ENCODE results near the gene FRY. TPM values are rescaled to one million over a fixed set of nuclear protein-coding genes. Genes with fewer than 3 reads are reported as not detected.
A peak's percentile ranks its signal among the peaks of the same experiment; 100 is the strongest.
"Not testable (repeated sequence)": the region's sequence is repeated elsewhere in the genome, so short reads cannot be mapped to it uniquely, and the experiment has no call there.

The FRY gene
- total RNA-seq, 3 donors from 2014 or later: 9.2 to 38.5 (median 10.5) TPM

GRCh38 chr13:31987535-31988170 lies 43.9 kb upstream of the FRY start:
- ATAC-seq (no peak), DNase-seq (no peak)
- no peak for TF ChIP-seq CTCF (IDR thresholded peaks at IDR 0.05)
- Histone ChIP-seq H3K4me3 (no peak overlapping the region), H3K4me1 (ENCODE audit: low read depth) (no peaks in the 10 kb centered on the region), H3K36me3 (ENCODE audit: low read depth) (no peaks in the 10 kb centered on the region), H3K9me3 (no peaks in the 10 kb centered on the region)
- intact Hi-C loops (cut with DNase I, micrococcal nuclease): no loop called here

- intact Hi-C loops (cut with DNase I, micrococcal nuclease); H3K4me3 ChIP-seq; H3K9me3 ChIP-seq; ATAC-seq; H3K4me1 ChIP-seq (ENCODE audit: low read depth); DNase-seq; H3K36me3 ChIP-seq (ENCODE audit: low read depth): not testable (repeated sequence)
Observed at GRCh38 chr13:31994367-31994766, 37.2 kb upstream of the FRY start.

- Histone ChIP-seq H3K9me3 (no peaks in the 10 kb centered on the region), H3K4me1 (ENCODE audit: low read depth) (no peaks in the 10 kb centered on the region), H3K36me3 (ENCODE audit: low read depth) (no peaks in the 10 kb centered on the region), H3K4me3 (no peak overlapping the region)
- no peak for DNase-seq
- no peak for ATAC-seq
- intact Hi-C loops (cut with DNase I, micrococcal nuclease): no loop called here
- TF ChIP-seq CTCF (IDR thresholded peaks at IDR 0.05): no peak
Observed at GRCh38 chr13:31996601-31997000, 35.0 kb upstream of the FRY start.

GRCh38 chr13:31997641-31998040 lies 33.9 kb upstream of the FRY start:
- Histone ChIP-seq H3K36me3 (ENCODE audit: low read depth) (no peaks in the 10 kb centered on the region), H3K9me3 (no peaks in the 10 kb centered on the region), H3K4me1 (ENCODE audit: low read depth) (no peaks in the 10 kb centered on the region), H3K4me3 (no peak overlapping the region)
- DNase-seq (no peak), ATAC-seq (no peak)
- no peak for TF ChIP-seq CTCF (IDR thresholded peaks at IDR 0.05)
- intact Hi-C loops (cut with DNase I, micrococcal nuclease): no loop called here

GRCh38 chr13:31998131-31998530 lies 33.4 kb upstream of the FRY start:
- ATAC-seq: peak; percentile 85
- intact Hi-C loops (cut with DNase I, micrococcal nuclease): no loop called here
- DNase-seq: peak in 2 of 3 donors; percentile 33 to 38
- TF ChIP-seq CTCF (IDR thresholded peaks at IDR 0.05): no peak
- H3K9me3 ChIP-seq: no peaks in the 10 kb centered on the region
- no peaks in the 10 kb centered on the region for H3K4me1 ChIP-seq (ENCODE audit: low read depth)
- no peaks in the 10 kb centered on the region for H3K36me3 ChIP-seq (ENCODE audit: low read depth)
- H3K4me3 ChIP-seq: no peak overlapping the region

GRCh38 chr13:32000754-32001153 lies 30.8 kb upstream of the FRY start:
- ATAC-seq; H3K9me3 ChIP-seq; H3K36me3 ChIP-seq (ENCODE audit: low read depth); DNase-seq; H3K4me1 ChIP-seq (ENCODE audit: low read depth); intact Hi-C loops (cut with DNase I, micrococcal nuclease); H3K4me3 ChIP-seq: not testable (repeated sequence)

All from mucosa of descending colon (tissue), 3 donors.